Left hindlimb (tissue), 1 donor: ENCODE results near the gene UNC13D.
"Not testable (repeated sequence)": the region's sequence is repeated elsewhere in the genome, so short reads cannot be mapped to it uniquely, and the experiment has no call there.

ENCODE experiments used
- DNase-seq: peaks from one replicate; pipeline ENCODE4 v3.0.0-alpha.2; 2018

Gene UNC13D

DNA sequence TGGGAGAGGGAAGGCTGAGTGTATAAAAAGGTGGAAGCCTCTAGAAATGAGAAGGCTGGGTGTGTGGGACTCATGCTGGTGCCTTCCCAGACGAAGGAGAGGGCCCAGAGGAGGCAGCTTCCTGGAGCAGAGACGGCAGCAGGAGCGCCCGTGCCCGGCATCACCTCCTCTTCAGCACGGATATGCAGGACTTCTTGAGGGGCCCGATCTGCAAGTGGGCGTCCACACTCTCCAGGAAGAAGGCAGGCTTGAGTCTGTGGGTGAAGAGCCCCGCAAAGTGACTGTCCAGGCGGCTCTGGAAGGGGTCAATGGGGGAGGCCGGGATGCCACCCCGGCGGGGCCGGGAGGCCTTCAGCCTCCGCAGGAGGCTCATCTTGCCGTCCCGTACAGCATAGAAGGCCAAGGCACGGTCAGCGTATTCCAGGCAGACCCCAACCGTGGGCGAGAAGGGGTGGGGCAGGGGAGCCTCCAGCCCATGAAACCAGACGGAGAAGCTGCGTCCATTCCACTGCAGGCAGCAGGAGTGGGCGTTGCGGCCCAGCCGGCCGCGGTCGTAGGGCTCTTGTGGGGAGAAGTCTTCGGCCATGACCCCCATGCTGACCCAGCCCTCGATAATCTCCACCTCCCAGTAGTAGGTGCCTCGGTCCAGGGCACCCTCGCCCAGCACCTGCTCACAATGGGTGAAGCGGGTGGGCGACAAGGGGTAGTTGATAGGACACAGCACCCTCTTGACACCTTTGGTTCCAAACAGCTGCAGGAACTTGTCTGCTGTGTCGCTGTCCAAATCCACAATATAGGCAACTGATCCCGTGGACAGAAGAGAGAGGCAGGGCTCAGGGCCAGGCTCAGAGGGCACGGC, 30.3 kb upstream of the UNC13D start:
- DNase-seq = no peak

- DNase-seq = no peak
Observed at GRCh38 chr17:75873587-75874322, 29.6 kb upstream of the UNC13D start.

DNA sequence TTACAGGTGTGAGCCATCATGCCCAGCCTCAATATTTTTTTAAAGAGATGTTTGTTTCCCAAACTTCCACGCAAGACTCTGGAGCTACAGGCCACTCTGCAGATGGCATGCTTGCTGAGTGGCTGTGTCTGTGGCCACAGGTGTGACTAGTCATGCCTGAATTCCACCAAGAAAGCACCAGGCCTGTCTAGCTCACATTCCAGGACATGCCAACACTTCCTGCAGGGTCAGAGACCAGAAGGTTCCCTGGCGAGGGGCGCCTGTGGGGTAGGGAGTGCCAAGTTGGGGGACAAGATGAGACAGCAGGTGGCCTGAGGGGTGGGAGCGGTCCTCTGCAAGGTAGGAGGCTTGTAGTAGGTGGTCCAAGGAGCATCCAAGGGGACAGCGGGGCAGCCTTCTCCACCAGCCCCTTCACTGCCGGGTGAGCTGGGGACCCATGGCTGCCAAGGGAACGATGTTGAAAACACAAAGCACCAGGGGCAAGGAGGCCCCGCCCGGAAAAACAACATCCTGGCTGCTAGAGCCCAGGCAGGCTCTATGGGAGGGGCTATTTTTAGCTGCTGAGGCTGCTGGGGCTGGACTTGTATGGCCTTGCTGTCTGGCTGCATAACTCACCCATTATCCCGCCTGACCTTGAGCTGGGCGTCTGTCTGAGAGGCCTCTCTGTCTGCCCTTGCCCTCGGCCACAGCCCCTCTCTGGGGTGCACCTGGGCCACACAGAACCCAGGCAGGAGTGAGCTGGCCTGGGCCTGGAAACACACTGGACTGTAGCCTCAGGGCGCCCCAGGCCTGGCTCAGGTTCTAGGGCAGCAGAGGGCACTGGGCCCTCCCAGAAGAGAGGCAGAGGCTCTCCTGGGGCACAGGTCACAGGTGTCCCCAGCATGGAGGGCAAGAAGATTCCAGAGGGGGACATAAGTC, 28.5 kb upstream of the UNC13D start:
- DNase-seq = peak; percentile 83

DNA sequence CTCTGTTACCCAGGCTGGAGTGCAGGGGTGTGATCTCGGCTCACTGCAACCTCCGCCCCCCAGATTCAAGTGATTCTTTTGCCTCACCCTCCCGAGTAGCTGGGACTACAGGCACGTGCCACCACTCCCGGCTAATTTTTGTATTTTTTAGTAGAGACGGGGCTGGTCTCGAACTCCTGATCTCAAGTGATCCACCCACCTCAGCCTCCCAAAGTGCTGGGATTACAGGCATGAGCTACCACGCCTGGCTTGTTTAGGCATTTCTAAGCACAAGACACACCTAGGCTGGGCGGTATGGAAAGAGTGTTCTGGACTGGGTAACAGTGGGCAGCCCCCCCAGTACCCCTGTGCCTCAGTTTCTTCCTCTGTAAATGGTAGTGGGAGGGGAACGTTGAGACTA, 26.0 kb upstream of the UNC13D start:
- DNase-seq = not testable (repeated sequence)

GRCh38 chr17:75869282-75870141, 25.3 kb upstream of the UNC13D start:
- peak; percentile 60 for DNase-seq

- not testable (repeated sequence) for DNase-seq
Observed at GRCh38 chr17:75868730-75869281, 24.6 kb upstream of the UNC13D start.

DNA sequence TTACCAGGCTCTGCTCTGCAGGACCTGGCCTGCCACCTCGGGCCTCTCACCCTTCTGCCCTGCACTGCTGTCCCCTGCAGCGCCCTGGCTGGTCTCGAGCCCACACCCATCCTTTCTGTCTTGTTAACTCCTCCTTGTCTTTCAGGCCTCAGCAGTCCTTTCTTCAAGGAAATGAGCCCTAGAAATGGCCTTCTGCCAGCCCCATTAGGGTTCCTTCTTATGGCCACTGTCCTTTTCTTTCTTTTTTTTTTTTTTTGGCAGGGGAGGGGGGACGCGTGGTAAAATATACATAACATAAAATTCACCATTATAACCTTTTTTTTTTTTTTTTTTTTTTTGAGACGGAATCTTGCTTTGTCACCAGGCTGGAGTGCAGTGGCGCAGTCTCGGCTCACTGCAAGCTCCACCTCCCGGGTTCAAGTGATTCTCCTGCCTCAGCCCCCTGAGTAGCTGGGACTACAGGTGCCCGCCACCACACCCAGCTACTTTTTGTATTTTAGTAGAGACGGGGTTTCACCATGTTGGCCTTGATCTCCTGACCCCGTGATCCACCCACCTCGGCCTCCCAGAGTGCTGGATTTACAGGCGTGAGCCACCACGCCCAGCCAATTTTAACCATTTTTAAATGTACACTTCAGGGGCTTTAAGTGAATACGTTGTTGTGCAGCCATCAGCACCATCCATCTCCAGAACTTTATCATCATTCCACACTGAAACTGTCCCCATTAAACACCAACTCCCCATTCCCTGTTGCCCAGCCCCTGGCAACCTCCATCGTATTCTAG, 21.4 kb upstream of the UNC13D start:
- not testable (repeated sequence) for DNase-seq

- peak; percentile 47 for DNase-seq
Observed at GRCh38 chr17:75864887-75865286, 20.7 kb upstream of the UNC13D start.

- peak; percentile 86 for DNase-seq
Observed at GRCh38 chr17:75864448-75864871, 20.3 kb upstream of the UNC13D start.

- no peak for DNase-seq
Observed at GRCh38 chr17:75861927-75862317, 17.7 kb upstream of the UNC13D start.

DNA sequence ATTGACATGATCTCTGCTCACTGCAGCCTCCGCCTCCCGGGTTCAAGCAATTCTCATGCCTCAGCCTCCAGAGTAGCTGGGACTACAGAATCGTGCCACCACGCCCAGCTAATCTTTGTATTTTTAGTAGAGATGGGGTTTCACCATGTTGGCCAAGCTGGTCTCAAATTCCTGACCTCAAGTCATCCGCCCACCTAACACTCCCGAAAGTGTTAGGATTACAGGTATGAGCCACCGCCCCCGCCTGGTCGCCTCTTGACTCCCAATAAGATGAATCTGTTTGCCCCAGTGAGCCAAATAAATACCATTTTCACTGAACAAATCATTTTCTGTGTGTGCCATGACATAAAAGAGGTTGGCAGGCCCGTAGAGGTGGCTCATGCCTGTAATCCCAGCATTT, 15.2 kb upstream of the UNC13D start:
- DNase-seq = not testable (repeated sequence)

GRCh38 chr17:75856062-75856756, 12.0 kb upstream of the UNC13D start:
- no peak for DNase-seq

- peak; percentile 99 for DNase-seq
Observed at GRCh38 chr17:75855310-75856061, 11.3 kb upstream of the UNC13D start, which contains the start of gene WBP2. Gene WBP2 (minus strand): TSS chr17:75855335. CDS start chr17:75855297, 38 bp downstream.

GRCh38 chr17:75854881-75855309, 10.7 kb upstream of the UNC13D start:
- no peak for DNase-seq

GRCh38 chr17:75854101-75854748, 10.0 kb upstream of the UNC13D start:
- DNase-seq = peak; percentile 29

- no peak for DNase-seq
Observed at GRCh38 chr17:75853433-75853832, 9.2 kb upstream of the UNC13D start.

DNA sequence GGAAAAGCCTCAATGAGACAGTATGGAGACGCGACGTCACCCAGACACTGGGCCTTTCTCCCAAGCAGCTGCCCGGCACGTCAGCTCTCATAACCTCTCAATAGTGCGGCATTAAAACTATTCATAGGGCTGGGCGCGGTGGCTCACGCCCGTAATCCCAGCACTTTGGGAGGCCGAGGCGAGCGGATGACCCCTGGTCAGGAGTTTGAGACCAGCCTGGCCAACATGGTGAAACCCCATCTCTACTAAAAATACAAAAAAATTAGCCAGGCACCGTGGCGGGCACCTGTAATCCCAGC, 7.4 kb upstream of the UNC13D start:
- DNase-seq = not testable (repeated sequence)

DNA sequence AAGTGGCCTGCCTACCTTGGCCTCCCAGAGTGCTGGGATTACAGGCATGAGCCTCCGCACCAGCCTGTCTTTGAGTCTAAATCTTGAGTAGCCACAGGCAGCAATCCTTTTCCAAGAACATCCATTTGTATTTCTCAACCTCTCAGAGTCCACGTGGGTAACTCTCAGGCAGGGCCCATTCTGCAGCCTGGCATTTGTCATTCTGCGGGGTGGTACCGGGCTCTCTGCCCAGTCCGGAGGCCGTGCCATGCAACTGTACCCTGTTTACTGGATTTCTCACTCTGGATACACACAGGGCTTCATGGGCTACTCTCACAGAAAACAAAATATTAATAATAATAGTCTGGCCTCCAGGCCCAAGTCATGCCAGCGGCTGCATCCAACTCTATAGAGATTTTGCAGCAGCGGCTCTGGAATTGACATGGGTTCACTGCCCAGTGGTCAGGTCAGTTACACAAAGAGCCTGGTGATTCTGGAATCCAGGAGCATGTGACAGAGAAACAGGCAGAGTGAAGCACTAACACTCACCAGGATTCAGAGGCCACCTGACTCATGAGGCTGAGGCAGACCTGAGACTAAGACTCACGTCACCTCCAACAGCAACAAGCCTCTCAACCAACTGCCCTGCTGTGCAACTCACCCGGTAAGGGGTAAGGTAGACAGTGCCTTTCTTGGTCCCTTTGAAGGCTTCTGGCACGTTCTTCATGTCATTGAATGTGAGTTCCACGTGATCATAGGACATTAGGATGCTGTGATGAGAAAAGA, 6.9 kb upstream of the UNC13D start:
- no peak for DNase-seq
